Sigmoid colon (tissue), 4 donors: ENCODE data around the gene KANK4.

Source experiments
- EP300 ChIP-seq, 4 donors: sonication (generic); formaldehyde crosslinking; IDR thresholded peaks; one replicate each; pipeline ENCODE4 v1.6.1; 2017; ENCODE audit warnings: antibody characterized with exemption in 4 of 4
- POLR2A ChIP-seq, 2 donors: fragments of 450-650 bp; IDR thresholded peaks; one replicate each; pipeline ENCODE4 v1.6.1; 2016; ENCODE audit warnings: antibody characterized with exemption in 2 of 2, mild to moderate bottlenecking in 2 of 2, moderate library complexity in 2 of 2
- POLR2AphosphoS5 ChIP-seq, 4 donors: sonication (generic); formaldehyde crosslinking; IDR thresholded peaks; one replicate each; pipeline ENCODE4 v1.6.1; 2017; ENCODE audit warnings: antibody characterized with exemption in 4 of 4

DNA sequence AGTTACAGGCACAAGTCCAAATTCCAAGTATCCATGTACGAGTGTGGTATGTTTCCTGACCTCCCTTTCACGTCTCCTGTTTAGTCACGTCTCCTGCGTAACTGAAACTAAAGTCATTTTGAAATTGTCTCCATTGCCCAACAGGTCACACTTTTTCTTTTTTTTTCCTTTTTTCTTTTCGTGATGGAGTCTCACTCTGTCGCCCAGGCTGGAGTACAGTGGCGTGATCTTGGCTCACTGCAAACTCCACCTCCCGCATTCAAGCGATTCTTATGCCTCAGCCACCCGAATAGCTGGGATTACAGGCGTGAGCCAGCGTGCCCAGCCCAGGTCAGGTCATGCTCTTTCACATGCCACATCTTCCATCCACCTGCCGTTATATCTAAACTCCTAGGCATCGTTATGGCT lies 86.4 kb downstream of the KANK4 start:
- TF ChIP-seq POLR2A (IDR thresholded peaks at IDR 0.05) (no peak), EP300 (IDR thresholded peaks at IDR 0.05) (no peak), POLR2AphosphoS5 (IDR thresholded peaks at IDR 0.05) (no peak)
